Psoas muscle (tissue), 8 donors: ENCODE results near the gene NSL1. TPM values are rescaled to one million over a fixed set of nuclear protein-coding genes. Genes with fewer than 3 reads are reported as not detected.

Experiments
- ATAC-seq, 4 donors: fragments of 200-7000 bp; cut with Tn5 transposase; one replicate each; pipeline ENCODE4 v1.9.1; 2020; ENCODE audit warnings: moderate library complexity in 3 of 4, mild to moderate bottlenecking in 2 of 4
- DNase-seq, 2 donors: peaks; one replicate each; pipeline ENCODE4 v3.0.0-alpha.2; 2020
- H3K27ac ChIP-seq: fragments of 200-600 bp; one replicate; pipeline ENCODE4 v1.8.0; 2022
- H3K27me3 ChIP-seq, 3 donors: fragments of 200-600 bp in 1 of 3; one replicate each; pipeline versions ENCODE4 v1.6.1 to v1.8.0; 2013 to 2022; ENCODE audit warnings: low read length in 2 of 3, mild to moderate bottlenecking in 2 of 3, moderate library complexity in 1 of 3; ENCODE audit not compliant: insufficient read depth in 3 of 3
- H3K36me3 ChIP-seq, 2 donors: fragments of 200-600 bp in 1 of 2; one replicate each; pipeline versions ENCODE4 v1.6.1 to v1.8.0; 2013 to 2022; ENCODE audit warnings: low read depth in 1 of 2, mild to moderate bottlenecking in 1 of 2, moderate library complexity in 1 of 2; ENCODE audit not compliant: insufficient read depth in 1 of 2
- H3K4me1 ChIP-seq: fragments of 200-600 bp; one replicate; pipeline ENCODE4 v1.8.0; 2022
- H3K4me3 ChIP-seq: fragments of 200-600 bp; one replicate; pipeline ENCODE4 v1.8.0; 2022; ENCODE audit warnings: mild to moderate bottlenecking
- H3K9me3 ChIP-seq: fragments of 200-600 bp; one replicate; pipeline ENCODE4 v1.8.0; 2022
- WGBS, 3 donors: extraction: QIAGEN DNeasy Blood & Tissue Kit; methylation state at CpG; one replicate each; pipeline versions ENCODE4 v1.1.6 to v1.1.7; 2013; 5-methylcytosine and 5-hydroxymethylcytosine counted together
- intact Hi-C, 2 donors: fragments of 100-400 bp; cut with DNase I; formaldehyde crosslinking; loops; one replicate each; pipeline versions ENCODE4 v1.11.0 to v1.14.2; 2022
- polyA plus RNA-seq, 3 donors: library from polyadenylated mRNA; stranded (reverse); fragments of 200-250 nt; gene quantifications; one replicate each; pipeline ENCODE4 v1.2.3, GENCODE V29; 2013
- total RNA-seq, 4 donors: library from RNA; stranded (reverse); fragmentation: NEBNext Ultra II Directional in 2 of 4; extraction: Animal tissue kit (Norgen Biotek cat#: 25700) in 2 of 4; gene quantifications; one replicate each; pipeline versions ENCODE4 v1.2.1 to v1.2.4, GENCODE V29; 2021 to 2023
- TF ChIP-seq, protein P1 (sequence below): fragments of 200-600 bp; IDR thresholded peaks from one replicate; pipeline ENCODE4 v1.8.0; 2022; ENCODE audit warnings: antibody characterized with exemption
- donor health status: healthy with polysubstance abuse.
- donor health status: DM: no; HTN: no; CAD: no; lungs with moderate emphysema.
- donor health status: Bipolar disorder and iron deficiency.
- donor health status: healthy.
- donor health status: DM: yes; HTN: yes; CAD: no.
- donor health status: DM: no; HTN: no; CAD: no.
- donor health status: DM: no; HTN: no; CAD: no.
- donor health status: DM: yes; HTN: yes; CAD: no.

NSL1 gene
- total and polyA plus RNA-seq, 7 donors: 13.2 to 34.5 (median 18.6) TPM

DNA sequence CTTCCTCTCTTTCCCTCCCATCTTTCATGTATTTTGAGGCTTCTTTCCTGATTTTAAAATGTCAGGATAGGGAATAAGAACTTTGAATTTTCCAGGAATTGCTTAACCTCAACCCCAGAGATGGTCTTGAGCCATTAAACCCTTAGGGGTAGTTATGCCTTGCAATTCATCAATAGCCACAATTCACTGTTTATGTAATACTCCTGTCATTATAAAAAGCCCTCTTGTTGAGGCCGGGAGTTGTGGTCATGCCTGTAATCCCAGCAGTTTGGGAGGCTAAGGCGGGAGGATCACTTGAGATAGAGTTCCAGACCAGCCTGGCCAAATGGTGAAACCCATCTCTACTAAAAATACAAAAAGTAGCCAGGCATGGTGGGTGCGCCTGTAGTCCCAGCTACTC is 31.4 kb upstream of the NSL1 start:
- 88 to 93% (median 92%) methylated on average over 3 of the region's 3 CpGs for WGBS, 3 donors
- TF ChIP-seq, protein P1, sequence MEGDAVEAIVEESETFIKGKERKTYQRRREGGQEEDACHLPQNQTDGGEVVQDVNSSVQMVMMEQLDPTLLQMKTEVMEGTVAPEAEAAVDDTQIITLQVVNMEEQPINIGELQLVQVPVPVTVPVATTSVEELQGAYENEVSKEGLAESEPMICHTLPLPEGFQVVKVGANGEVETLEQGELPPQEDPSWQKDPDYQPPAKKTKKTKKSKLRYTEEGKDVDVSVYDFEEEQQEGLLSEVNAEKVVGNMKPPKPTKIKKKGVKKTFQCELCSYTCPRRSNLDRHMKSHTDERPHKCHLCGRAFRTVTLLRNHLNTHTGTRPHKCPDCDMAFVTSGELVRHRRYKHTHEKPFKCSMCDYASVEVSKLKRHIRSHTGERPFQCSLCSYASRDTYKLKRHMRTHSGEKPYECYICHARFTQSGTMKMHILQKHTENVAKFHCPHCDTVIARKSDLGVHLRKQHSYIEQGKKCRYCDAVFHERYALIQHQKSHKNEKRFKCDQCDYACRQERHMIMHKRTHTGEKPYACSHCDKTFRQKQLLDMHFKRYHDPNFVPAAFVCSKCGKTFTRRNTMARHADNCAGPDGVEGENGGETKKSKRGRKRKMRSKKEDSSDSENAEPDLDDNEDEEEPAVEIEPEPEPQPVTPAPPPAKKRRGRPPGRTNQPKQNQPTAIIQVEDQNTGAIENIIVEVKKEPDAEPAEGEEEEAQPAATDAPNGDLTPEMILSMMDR: no peak
- intact Hi-C loops: no loop called here
- H3K9me3 ChIP-seq: peaks cover 8% of the 10 kb centered on the region
- H3K27ac ChIP-seq: no peak overlapping the region
- no peaks in the 10 kb centered on the region for H3K4me1 ChIP-seq
- no peak overlapping the region for H3K4me3 ChIP-seq
- no peaks in the 10 kb centered on the region for H3K27me3 ChIP-seq
- DNase-seq (no peak), ATAC-seq (no peak)
- H3K36me3 ChIP-seq: no peaks in the 10 kb centered on the region

DNA sequence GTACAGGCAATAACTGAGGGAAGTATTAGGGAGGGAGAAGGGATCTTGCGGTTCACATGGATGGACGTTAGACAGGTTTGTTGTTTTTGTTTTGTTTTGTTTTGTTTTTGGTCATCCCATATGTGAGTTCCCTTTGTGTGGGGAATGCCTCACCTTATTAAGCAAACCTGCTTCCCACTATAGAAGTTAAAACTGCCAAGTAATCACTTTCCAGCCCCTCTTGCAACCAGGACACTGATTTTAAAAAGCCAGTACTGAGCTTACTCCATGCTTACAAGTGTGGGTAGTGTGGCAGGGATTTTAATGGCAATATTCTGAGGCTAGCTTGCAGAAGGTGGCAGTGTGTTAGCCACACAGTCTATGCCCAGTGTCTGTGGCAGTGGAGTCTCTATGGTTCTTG is 29.4 kb upstream of the NSL1 start:
- Histone ChIP-seq H3K4me1 (no peaks in the 10 kb centered on the region), H3K4me3 (no peak overlapping the region), H3K27ac (no peak overlapping the region), H3K27me3 (no peaks in the 10 kb centered on the region), H3K36me3 (no peaks in the 10 kb centered on the region), H3K9me3 (peaks cover 5% of the 10 kb centered on the region)
- TF ChIP-seq, protein P1: no peak
- ATAC-seq (no peak), DNase-seq (no peak)
- intact Hi-C loops: no loop called here
- WGBS, 3 donors: 85 to 93% (median 87%) methylated on average over 2 of the region's 2 CpGs

DNA sequence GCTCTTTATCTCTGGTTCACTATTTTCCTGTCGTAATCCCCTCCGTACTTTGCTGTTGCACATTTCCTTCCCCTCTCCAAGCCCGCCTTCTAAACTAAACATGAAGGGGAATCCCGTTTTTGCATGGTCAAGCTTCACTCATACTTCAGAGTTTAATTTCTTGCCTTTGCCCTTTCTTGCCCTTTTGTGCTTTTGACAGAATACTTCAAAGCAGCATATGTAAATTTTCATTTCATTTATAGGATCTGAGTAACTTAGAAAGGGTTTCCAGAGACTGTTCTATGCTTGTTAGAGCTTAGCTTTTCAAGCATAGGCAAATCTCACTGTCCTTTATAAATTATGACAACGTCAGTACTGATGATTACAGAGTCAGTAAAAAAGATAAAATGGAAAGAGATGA is 28.1 kb upstream of the NSL1 start:
- intact Hi-C loops: no loop called here
- DNase-seq (no peak), ATAC-seq (no peak)
- no peak overlapping the region for H3K4me3 ChIP-seq
- no peaks in the 10 kb centered on the region for H3K27me3 ChIP-seq
- TF ChIP-seq, protein P1: no peak
- H3K4me1 ChIP-seq: no peaks in the 10 kb centered on the region
- 49 to 57% (median 54%) methylated on average over 5 of the region's 5 CpGs for WGBS, 3 donors
- H3K36me3 ChIP-seq: peaks cover 0 to 3% of the 10 kb centered on the region in 2 donors
- no peak overlapping the region for H3K27ac ChIP-seq
- no peaks in the 10 kb centered on the region for H3K9me3 ChIP-seq

DNA sequence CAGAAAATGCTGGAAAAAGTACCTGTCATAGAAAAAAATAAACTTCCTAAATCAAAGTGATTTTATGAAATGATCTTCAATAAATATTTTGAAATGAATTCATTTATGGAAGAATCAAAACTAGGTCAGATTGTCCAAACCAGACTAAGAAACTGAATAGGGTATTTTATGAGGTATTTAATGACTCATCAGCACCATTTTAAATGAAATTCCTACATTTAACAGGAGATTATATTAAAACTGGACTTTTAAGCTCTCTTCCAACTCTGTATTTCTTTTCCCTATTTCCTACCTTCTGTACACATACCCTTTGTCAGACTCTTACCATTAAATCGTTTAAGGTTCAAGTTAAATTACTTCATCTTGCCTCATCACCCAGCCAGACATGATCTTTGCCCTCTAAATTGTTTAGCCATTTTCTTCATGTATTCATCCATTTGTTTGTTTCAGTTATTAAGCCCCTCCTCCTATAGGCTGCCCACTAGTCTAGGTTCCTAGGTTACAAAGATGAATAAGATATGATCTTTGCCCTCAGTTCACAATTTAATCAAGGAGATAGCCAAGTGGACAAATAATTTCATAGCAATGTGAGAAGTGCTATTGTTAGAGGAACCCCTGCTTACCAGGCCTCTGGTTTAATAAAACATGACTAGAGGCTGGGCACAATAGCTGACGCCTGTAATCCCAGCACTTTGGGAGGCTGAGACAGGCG is 25.1 kb upstream of the NSL1 start:
- ATAC-seq: no peak
- no peaks in the 10 kb centered on the region for H3K4me1 ChIP-seq
- no peak overlapping the region for H3K27ac ChIP-seq
- DNase-seq: no peak
- intact Hi-C loops: no loop called here
- H3K4me3 ChIP-seq: no peak overlapping the region
- H3K36me3 ChIP-seq: peaks cover 6 to 26% of the 10 kb centered on the region in 2 donors
- no peaks in the 10 kb centered on the region for H3K27me3 ChIP-seq
- H3K9me3 ChIP-seq: no peaks in the 10 kb centered on the region
- TF ChIP-seq, protein P1: no peak
- WGBS, 3 donors: 88 to 94% (median 91%) methylated on average over 3 of the region's 3 CpGs
